Stimulated activated CD4-positive, alpha-beta T cell treated with anti-CD3 and anti-CD28 coated beads, TNF-alpha, amount 100 ng/mL, for 24 hours (primary cell): ENCODE measurements around the gene EVC2.

Experiments
- DNase-seq, 3 experiments: peaks; one replicate each; pipeline ENCODE4 v3.0.0-alpha.2; 2020; ENCODE audit warnings: low read depth in 3 of 3

Gene EVC2, protein sequence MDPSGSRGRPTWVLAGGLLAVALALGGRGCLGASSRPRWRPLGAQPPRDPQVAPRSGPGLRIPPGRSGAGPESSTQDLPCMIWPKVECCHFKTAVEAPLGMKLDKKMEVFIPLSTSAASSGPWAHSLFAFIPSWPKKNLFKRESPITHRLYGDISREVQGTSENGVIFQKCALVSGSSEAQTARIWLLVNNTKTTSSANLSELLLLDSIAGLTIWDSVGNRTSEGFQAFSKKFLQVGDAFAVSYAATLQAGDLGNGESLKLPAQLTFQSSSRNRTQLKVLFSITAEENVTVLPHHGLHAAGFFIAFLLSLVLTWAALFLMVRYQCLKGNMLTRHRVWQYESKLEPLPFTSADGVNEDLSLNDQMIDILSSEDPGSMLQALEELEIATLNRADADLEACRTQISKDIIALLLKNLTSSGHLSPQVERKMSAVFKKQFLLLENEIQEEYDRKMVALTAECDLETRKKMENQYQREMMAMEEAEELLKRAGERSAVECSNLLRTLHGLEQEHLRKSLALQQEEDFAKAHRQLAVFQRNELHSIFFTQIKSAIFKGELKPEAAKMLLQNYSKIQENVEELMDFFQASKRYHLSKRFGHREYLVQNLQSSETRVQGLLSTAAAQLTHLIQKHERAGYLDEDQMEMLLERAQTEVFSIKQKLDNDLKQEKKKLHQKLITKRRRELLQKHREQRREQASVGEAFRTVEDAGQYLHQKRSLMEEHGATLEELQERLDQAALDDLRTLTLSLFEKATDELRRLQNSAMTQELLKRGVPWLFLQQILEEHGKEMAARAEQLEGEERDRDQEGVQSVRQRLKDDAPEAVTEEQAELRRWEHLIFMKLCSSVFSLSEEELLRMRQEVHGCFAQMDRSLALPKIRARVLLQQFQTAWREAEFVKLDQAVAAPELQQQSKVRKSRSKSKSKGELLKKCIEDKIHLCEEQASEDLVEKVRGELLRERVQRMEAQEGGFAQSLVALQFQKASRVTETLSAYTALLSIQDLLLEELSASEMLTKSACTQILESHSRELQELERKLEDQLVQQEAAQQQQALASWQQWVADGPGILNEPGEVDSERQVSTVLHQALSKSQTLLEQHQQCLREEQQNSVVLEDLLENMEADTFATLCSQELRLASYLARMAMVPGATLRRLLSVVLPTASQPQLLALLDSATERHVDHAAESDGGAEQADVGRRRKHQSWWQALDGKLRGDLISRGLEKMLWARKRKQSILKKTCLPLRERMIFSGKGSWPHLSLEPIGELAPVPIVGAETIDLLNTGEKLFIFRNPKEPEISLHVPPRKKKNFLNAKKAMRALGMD

DNA sequence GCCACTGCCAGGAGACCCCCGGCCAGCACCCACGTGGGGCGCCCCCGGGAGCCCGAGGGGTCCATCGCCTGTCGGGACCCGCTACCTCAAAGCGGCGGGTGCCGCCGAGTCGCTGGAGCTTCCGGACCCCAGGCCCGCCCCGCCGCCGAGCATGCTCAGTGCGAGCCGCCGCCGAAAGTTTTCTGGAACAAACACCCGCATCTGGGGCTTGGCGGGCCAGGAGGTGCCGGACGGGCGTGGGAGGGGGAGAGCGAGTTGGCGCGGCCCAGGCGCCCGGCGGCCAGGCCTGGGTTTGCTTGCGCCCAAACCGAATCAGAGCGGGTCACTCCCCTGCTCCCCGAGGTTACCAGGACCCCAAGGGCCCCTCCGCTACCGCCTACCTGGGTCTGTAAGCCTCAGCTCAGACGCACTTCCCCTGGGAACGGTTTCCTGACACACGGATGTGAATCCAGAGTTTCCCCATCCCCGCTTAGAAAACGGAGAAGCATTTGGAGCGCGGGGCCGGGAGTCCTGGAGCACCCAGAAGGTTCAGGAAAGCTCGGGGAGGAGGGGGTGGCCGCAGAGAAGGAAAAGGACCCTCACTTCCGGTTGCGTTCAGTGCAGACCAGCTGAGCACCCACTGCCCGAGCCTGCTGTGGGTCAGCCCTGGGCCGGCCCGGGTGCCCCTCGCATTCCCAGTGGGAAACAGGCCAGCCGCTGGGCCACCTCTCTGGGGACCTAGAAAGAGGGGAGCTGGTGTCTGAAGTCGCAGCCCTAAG is at the start of gene EVC2:
TSS of gene EVC2 (minus strand) at position 111 of the 758 bp plus-strand sequence. CDS start at position 65, 46 bp downstream.
- peak in 1 of 3 experiments; percentile 21 for DNase-seq

DNA sequence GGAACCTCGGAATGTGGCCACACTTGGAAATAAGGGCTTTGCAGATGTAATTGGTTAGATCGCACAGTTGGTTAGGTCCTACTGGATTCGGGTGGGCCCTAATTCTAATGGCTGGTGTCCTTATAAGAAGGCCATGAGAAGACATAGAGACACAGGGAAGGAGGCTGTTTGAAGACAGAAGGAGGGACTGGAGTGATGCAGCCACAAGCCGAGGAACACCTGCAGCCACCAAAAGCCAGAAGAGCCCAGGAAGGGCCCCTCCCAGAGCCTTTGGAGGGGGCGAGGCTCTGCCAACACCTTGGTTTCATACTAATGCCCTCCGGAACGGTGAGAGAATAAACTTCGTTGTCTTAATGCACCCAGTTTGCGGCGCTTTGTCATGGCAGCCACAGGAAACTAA is 49.6 kb upstream of the EVC2 start:
- DNase-seq, result no peak

DNA sequence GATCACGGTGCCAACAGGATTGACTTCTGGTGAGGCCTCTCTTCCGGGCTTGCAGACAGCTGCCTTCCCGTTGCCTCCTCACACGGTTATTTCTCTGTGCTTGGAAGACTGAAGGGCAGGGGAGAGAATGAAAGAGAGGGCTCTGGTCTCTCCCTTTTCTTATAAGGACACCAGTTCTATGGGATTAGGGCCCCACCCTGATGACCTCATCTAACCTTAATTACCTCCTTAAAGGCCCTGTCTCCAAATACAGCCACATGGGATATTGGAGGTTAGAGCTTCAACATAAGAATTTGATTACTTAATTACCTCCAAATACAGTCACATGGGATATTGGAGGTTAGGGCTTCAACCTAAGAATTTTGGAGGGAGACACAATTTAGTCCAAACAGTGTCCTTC is 49.2 kb upstream of the EVC2 start:
- no peak for DNase-seq

DNA sequence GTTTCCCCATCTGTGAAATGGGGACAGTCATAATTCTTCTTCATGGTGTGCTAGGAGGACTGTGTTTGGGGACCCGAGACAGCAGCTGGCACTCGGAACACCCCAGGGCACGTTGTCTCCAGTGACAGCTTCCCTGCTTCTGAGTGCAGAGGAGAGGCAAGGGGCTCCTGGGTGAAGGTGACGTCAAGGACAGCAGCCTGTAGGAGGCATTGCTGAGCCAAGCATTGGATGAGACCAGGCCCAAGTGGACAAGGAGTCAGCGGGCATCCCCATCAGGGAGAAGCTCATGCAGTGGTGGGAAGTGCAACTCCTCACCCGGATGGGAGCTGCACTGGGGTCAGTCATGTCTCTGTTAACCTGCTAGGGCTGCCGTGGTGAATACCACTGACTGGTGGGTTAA is 48.7 kb upstream of the EVC2 start:
- DNase-seq, result no peak

DNA sequence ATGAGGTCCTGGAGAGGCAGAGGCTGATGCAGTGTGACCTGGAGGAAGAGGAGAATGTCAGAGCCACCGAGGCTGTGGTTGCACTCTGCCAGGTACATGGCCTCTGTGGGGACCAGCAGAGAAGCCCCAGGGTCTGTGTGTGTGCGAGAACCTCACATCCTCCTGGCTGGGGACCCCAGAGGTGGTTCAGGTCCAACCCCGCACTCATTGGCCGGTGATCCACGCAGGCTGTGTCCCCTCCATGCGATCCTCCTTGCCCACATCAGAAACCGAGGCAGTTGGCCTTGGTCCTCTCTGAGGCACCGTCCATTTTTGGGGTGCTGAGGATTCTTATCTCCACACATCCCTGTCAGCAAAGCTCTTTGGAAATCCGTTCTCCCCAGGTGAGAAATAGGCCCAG is 47.9 kb upstream of the EVC2 start:
- no peak for DNase-seq

DNA sequence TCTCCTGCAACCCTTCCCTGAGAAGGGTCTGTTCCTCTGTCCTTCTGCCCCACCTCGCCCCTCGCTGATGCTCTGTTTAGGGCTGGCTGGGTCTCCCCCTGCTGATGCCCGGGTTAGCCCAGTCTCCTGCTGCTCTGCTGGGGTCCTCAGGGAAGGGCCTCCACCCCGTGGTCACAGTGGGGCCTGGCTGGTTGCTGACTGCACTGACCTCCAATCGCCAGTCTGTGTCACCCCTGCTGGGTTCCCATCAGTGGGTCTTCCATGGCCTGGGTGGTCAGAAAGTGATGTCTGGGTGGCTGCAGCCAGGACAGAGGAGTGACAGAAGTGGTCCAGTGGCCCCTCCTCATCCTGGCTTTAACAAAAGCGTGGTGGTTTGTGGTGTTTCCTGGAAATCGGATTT is 47.3 kb upstream of the EVC2 start:
- DNase-seq, result no peak

DNA sequence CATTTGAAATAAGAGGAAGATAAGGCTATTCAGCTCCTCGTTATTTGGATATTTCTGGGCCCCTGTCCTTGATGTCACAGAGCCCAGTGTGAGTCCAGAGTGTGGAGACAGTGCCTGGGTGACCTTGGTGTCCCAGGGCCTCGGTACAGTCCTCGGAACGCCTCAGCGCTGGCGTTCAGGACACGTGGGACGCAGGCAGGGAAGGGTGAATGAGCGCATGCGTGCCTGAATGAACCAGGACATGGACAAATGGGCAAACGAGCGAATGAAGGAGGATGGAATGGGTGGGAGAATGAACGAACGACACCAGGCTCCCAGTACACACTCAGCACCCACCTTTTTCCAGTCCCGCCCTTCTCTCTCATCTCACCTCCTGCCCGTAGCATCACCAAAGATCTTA is 46.8 kb upstream of the EVC2 start:
- no peak for DNase-seq

DNA sequence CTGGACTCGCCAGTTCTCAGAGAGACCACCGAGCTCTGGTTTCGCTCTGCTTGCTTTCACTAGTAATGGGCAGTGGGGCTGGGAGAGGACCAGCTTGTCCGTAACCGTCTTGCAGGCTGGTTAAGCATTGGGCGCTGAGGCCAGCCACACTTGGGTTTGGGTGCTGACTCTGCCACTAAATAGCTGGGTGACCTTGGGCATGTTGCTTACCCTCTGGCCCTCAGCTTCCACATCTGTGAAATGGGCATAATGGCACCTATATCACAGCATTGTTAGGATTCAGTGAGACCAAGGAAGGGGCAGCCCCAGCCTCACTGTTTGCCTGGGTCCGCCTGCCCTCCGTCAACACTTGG is 46.1 kb upstream of the EVC2 start:
- no peak for DNase-seq

DNA sequence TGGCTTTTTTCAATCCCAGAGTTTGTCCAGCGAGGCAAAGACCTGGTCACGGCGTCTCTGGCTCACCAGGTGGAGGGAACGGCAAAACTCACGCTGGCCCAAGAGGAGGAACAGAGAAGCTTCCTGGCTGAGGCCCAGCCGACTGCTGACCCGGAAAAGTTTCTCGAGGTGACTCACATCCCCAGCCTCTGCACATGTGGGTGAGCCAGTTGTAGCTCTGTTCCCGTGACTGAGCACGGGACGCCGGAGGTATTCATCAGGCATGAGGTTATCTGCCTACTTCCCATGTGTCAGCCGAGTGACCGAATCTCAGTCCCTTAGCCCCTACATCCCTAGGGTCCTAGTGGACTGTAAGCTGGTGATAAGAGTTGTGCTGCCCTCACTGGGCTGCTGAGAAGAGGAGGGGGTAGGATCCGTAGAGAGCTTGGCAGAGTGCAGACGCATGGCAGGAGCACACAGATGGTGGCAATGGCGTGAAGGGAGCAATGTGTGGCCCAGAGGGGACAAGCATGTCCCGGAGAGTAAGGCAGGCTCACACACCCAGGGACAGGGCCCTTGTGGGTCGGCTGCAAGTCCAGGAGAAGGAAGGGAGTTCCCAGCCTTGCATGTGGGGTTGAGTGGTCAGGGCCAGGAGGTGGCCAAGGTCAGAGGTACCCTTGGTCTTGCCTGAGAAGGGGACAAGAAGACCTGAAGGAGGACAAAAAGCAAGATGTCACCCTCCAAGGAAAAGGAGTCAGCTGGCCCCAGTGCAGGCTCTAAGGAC is 45.6 kb upstream of the EVC2 start:
- DNase-seq, result no peak

DNA sequence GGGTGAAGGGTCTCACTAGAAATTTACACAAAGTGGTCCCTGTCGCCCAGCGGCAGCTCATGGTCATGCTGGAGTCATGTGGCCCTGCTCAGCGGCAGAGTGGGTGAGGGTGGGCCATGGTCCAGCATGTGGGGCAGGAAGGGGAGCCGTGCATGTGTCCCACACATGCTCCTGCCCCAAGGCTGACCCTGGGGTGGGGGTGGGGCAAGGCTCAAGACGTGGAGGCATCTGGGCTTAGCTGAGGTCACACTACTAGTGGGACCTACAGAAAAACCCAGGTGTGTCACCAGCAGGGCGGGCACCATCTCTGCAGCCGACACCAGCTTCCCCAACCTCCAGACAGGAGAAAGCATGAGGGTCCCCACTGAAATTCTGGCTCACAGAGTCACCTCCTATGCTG is 45.0 kb upstream of the EVC2 start:
- DNase-seq, result no peak

DNA sequence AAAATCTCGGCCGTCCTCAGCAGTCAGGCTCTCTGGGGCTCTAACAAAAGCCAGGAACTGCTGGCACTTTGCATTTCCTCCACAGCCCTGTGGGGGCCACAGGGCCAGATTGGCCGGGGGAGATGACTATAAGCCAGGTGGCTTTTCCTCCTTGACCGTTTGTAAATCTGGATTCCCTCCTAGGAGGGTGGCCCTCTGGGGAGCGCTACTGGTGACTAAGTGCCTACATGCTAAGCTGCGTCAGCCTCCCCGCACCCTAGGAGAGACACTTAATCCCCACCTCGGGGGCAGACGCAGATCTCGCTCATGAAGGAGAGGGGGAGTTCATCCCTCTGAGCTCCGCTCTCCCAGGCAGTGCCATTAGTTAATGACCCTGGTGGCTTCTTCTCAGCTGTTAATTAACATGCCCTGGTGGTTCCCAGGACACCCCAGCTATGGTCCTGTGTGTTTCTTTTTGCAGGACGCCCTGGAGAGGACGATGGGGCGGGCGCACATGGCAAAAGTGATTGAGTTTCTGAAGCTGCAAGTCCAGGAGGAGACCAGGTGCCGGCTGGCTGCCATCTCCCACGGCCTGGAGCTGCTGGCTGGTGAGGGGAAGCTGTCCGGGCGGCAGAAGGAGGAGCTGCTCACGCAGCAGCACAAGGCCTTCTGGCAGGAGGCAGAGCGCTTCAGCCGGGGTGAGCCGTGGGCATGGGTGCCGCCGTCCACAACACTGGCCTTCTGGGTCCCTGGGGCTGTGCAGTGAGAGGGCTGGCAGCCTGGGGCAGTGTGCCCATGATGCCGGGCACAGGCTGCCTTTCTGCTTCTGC is 44.2 kb upstream of the EVC2 start:
- no peak for DNase-seq

DNA sequence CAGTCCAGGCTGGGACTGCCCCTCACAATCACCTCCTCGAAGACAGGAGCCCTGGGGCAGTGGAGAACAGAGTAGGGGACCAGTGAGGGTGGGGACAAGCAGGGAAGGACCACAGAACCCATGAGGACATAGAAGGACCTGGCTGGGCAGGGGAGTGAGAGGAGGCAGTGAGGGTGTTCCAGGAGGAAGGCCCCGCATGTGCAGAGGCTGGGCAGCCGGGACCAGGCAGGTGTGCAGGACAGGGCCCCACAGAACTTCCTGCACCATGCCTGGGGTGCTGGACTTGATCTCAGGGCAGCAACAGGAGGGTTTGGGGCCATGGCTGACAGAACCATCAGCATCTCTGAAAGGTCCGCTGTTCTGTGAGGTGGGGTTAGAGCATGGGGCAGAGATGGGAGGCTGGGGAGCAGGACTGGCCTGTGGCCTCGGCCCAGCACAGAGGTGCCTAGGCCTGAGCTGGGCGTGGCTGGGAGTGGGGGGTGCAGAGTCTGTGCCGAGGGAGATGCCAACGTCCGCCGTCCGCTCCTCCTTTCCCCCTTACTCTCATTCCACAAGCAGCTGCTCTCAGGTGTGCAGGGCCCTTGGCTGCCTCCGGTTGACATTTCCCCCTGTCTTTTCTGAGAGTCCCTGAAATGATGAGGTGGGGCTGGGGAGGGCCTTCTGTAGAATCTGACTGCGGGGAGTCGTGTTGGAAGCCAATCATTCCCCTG is 43.5 kb upstream of the EVC2 start:
- no peak for DNase-seq

DNA sequence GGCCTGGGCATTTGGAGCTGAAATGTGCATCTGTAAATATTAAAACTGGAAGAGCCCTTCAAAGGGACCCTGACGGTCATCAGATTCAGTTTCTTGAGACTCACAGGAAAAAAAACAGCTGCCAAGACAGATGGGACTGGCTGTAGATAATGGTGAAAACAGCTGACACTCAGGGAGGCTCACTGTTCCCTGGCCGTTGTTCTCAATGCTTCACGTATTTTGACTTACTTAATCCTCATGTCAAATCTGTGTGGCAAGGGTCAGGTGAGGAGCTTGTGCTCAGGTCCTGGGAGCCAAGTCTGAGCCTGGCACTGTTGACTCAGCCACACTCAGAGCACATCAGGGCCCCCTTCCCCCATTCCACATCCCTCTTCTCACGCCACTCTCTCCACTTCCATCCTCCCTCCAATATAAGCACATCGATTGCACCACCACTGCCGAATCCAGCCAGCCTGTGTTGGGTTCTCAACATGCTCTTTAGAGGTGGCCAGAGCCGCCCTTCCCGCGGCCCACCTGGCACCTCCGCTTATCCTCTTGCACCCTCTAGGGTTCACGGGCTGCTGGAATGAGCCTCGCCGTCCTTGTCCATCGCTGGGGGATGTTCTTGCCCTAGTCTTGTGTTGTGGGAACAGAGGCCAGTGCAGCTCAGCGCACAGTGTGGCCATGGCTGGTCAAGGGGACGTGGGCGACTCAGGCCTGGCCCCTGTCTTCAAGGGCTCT is 42.7 kb upstream of the EVC2 start:
- DNase-seq, result no peak

DNA sequence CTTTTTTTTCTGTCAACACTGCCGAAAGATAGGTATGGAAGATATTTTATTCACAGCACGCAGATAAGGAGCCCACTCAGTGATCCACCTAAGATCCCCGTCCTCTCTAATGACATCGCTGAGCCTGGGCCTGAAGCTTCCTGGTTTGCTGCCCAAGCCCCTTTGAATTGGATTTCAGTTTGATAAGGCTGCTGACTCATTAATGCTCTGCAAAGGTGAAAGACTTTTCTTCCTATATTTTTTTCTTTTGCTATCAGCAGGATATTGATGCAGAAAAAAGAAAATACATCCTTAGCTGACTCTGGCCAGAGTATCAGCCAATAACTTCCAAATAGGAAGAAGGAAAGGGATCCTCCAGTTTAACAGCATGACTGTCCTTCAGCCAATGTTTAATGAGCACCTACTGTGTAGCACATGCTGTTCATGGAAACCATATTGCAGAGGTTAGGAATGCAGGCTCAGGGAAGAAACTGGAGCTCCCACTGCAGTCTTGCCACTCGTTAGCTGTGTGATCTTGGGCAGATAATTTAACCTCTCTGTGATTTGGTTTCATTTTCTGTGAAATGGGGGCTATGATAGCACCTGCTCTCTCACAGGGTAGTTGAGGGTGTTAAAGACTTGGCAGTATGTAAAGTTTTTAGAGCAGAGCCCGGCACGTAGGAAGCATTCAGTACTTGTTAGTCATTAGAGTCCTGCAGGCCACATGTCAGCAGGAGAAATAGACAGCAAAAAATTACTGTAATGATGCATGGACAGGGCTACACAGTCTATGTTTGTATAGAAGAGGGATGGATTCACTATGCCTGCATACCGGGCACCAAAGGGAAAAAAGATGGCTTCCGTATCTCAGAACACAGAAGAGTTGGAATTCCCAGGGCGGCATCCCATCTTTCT is 41.9 kb upstream of the EVC2 start:
- no peak for DNase-seq

DNA sequence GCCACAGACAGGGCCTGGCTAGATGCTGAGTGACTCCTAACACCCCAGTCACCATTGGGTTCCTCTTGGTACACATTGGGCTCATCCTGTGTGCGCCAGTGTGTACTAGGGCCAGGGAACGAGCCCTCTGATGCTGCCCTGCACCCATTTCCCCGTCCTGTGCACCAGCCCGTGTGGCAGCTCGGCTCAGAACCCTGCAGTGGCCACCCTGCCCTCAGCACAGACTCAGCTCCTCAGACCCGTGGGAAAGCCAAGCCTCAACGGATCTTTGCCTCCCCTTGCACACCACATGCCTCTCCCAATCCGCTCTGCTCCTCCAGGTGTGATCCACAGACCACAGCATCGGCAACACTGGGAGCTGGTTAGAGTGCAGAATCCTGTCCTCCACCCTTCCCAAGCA is 41.2 kb upstream of the EVC2 start:
- no peak for DNase-seq

DNA sequence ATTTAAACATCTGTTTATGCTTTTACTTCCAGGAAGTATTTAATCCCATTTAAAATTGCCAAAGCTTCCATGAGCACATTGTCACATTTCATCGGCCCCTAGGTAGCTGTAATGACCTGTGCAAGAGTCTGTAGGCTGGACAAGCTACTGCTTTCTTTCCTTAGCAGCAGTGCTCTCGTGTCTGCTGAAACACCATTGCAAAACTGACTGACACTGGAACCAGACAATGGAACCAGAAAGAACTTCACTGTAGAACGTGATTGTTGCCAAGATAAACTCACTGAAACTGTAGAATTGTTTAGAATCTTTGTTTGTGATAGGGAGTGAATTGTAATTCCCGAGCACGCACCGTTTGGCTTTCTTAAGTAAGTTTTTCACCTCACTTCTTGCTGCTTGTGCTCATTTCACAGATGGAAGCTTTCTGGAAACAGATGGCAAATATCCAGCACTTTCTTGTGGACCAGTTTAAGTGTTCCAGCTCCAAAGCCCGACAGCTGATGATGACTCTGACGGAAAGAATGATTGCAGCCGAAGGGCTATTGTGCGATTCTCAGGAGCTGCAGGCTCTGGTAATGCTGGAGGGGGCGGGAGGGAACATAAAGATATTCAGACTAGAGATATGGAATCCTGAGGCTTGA is 39.5 kb upstream of the EVC2 start:
- no peak for DNase-seq
